Peyer's patch (tissue), 4 donors: ENCODE measurements around the gene CYFIP1.

Experiments
- CTCF ChIP-seq, 6 experiments: fragments of 450-650 bp in 4 of 6; fragments of 200-600 bp in 2 of 6; sonication (generic) in 1 of 6; IDR thresholded peaks; one replicate each; pipeline ENCODE4 v1.5.1; 2017 to 2019; ENCODE audit warnings: antibody characterized with exemption in 6 of 6, mild to moderate bottlenecking in 3 of 6, moderate library complexity in 1 of 6
- POLR2A ChIP-seq, 2 donors: fragments of 450-650 bp; IDR thresholded peaks; one replicate each; pipeline ENCODE4 v1.5.1; 2017; ENCODE audit warnings: antibody characterized with exemption in 2 of 2, mild to moderate bottlenecking in 2 of 2, moderate library complexity in 2 of 2

- TF ChIP-seq CTCF (IDR thresholded peaks at IDR 0.05) = no peak
- TF ChIP-seq POLR2A (IDR thresholded peaks at IDR 0.05) = no peak
These were observed 91.9 kb downstream of the CYFIP1 start for GRCh38 chr15:22888120-22888859.
